Thymus (tissue), 11 donors: ENCODE results near the gene CD24. TPM values are rescaled to one million over a fixed set of nuclear protein-coding genes. Genes with fewer than 3 reads are reported as not detected.
A peak's percentile ranks its signal among the peaks of the same experiment; 100 is the strongest.
"Not testable (repeated sequence)": the region's sequence is repeated elsewhere in the genome, so short reads cannot be mapped to it uniquely, and the experiment has no call there.

Source experiments
- DNase-seq, 9 donors: peaks; one replicate each; pipeline ENCODE4 v3.0.0-alpha.2; 2013; ENCODE audit warnings: low spot score in 9 of 9, low read depth in 6 of 9, missing footprints in 1 of 9
- H3K27ac ChIP-seq, 2 donors: one replicate each; pipeline ENCODE4 v1.5.1; 2013; ENCODE audit warnings: control low read depth in 1 of 2, low read depth in 1 of 2, low read length in 1 of 2, mild to moderate bottlenecking in 1 of 2, moderate library complexity in 1 of 2
- H3K27me3 ChIP-seq, 2 donors: one replicate each; pipeline ENCODE4 v1.5.1; 2013; ENCODE audit warnings: low read length in 1 of 2; ENCODE audit not compliant: control insufficient read depth in 2 of 2, insufficient read depth in 1 of 2
- H3K36me3 ChIP-seq, 2 donors: one replicate each; pipeline ENCODE4 v1.5.1; 2013; ENCODE audit warnings: low read length in 1 of 2, mild to moderate bottlenecking in 1 of 2, moderate library complexity in 1 of 2; ENCODE audit not compliant: control insufficient read depth in 2 of 2, insufficient read depth in 2 of 2
- H3K4me1 ChIP-seq, 2 donors: one replicate each; pipeline ENCODE4 v1.5.1; 2013; ENCODE audit warnings: low read length in 2 of 2; ENCODE audit not compliant: control insufficient read depth in 2 of 2, insufficient read depth in 2 of 2
- H3K4me3 ChIP-seq, 2 donors: one replicate each; pipeline ENCODE4 v1.5.1; 2013; ENCODE audit warnings: low read length in 2 of 2, control low read depth in 1 of 2, mild to moderate bottlenecking in 1 of 2
- H3K9me3 ChIP-seq, 2 donors: one replicate each; pipeline ENCODE4 v1.5.1; 2013; ENCODE audit warnings: low read length in 1 of 2, mild to moderate bottlenecking in 1 of 2; ENCODE audit not compliant: control insufficient read depth in 2 of 2, insufficient read depth in 1 of 2
- WGBS: extraction: QIAGEN DNeasy Blood & Tissue Kit; methylation state at CpG from one replicate; pipeline ENCODE4 v1.1.7; 2013; 5-methylcytosine and 5-hydroxymethylcytosine counted together
- polyA plus RNA-seq: library from polyadenylated mRNA; stranded (reverse); fragments of 200-250 nt; gene quantifications from one replicate; pipeline ENCODE4 v1.2.3, GENCODE V29; 2013
- total RNA-seq: library from RNA; stranded (reverse); fragments of 120-200 nt; gene quantifications from one replicate; pipeline ENCODE4 v1.2.4, GENCODE V29; 2013
- donor health status: healthy.

CD24 gene
- total and polyA plus RNA-seq, 2 donors = 13.3 to 71.5 TPM

- 4% methylated on average over 32 of the region's 32 CpGs for WGBS
- peaks cover 46 to 66% of the 10 kb centered on the region in 2 donors for H3K27me3 ChIP-seq
- H3K27ac ChIP-seq = no peak overlapping the region
Measured at GRCh38 chr6:106973836-106974335, 643 bp downstream of the CD24 start.

GRCh38 chr6:106973018-106973835 is 1.3 kb downstream of the CD24 start:
- Histone ChIP-seq H3K27me3 (peaks cover 42 to 64% of the 10 kb centered on the region in 2 donors), H3K4me3 (no peak overlapping the region), H3K27ac (no peak overlapping the region)

More at GRCh38 chr6:106973836-106974335, 643 bp downstream of the CD24 start:
- Histone ChIP-seq H3K4me3 (peak overlapping the region in 1 of 2 donors; percentile 11), H3K36me3 (no peaks in the 10 kb centered on the region), H3K9me3 (peaks cover 0 to 13% of the 10 kb centered on the region in 2 donors), H3K4me1 (peaks cover 0 to 16% of the 10 kb centered on the region in 2 donors)
- DNase-seq = no peak

GRCh38 chr6:106972500-106972899 is 2.0 kb downstream of the CD24 start:
- no peaks in the 10 kb centered on the region for H3K36me3 ChIP-seq
- no peak for DNase-seq
- no peak overlapping the region for H3K4me3 ChIP-seq
- H3K27ac ChIP-seq = no peak overlapping the region
- 28% methylated on average over 10 of the region's 10 CpGs for WGBS
- H3K9me3 ChIP-seq = peaks cover 0 to 13% of the 10 kb centered on the region in 2 donors
- H3K4me1 ChIP-seq = peaks cover 0 to 16% of the 10 kb centered on the region in 2 donors
- H3K27me3 ChIP-seq = peaks cover 42 to 65% of the 10 kb centered on the region in 2 donors

More at GRCh38 chr6:106973018-106973835, 1.3 kb downstream of the CD24 start:
- WGBS = 3% methylated on average over 49 of the region's 49 CpGs
- Histone ChIP-seq H3K9me3 (peaks cover 0 to 13% of the 10 kb centered on the region in 2 donors), H3K4me1 (peaks cover 0 to 16% of the 10 kb centered on the region in 2 donors), H3K36me3 (no peaks in the 10 kb centered on the region)
- no peak for DNase-seq

GRCh38 chr6:106970769-106971168 is 3.8 kb downstream of the CD24 start:
- Histone ChIP-seq H3K4me1 (peaks cover 0 to 16% of the 10 kb centered on the region in 2 donors), H3K9me3 (peaks cover 0 to 13% of the 10 kb centered on the region in 2 donors), H3K27me3 (peaks cover 32 to 48% of the 10 kb centered on the region in 2 donors)
- not testable (repeated sequence) for H3K36me3 ChIP-seq, DNase-seq, H3K27ac ChIP-seq, H3K4me3 ChIP-seq
- WGBS = 95% methylated on average over 6 of the region's 6 CpGs

GRCh38 chr6:106967936-106968555 is 6.5 kb downstream of the CD24 start:
- WGBS = 80% methylated on average over 9 of the region's 9 CpGs
- no peak for DNase-seq
- Histone ChIP-seq H3K4me1 (no peaks in the 10 kb centered on the region), H3K27ac (no peak overlapping the region), H3K27me3 (peaks cover 7 to 22% of the 10 kb centered on the region in 2 donors), H3K36me3 (no peaks in the 10 kb centered on the region), H3K9me3 (no peaks in the 10 kb centered on the region), H3K4me3 (no peak overlapping the region)

- no peaks in the 10 kb centered on the region for H3K4me1 ChIP-seq
- no peaks in the 10 kb centered on the region for H3K9me3 ChIP-seq
- H3K27ac ChIP-seq = no peak overlapping the region
- DNase-seq = no peak
- WGBS = 92% methylated on average over 9 of the region's 9 CpGs
- no peaks in the 10 kb centered on the region for H3K36me3 ChIP-seq
- H3K27me3 ChIP-seq = peaks cover 0 to 11% of the 10 kb centered on the region in 2 donors
- H3K4me3 ChIP-seq = no peak overlapping the region
Measured at GRCh38 chr6:106966671-106967640, 7.6 kb downstream of the CD24 start.

- Histone ChIP-seq H3K36me3 (no peaks in the 10 kb centered on the region), H3K27me3 (peaks cover 0 to 6% of the 10 kb centered on the region in 2 donors), H3K9me3 (no peaks in the 10 kb centered on the region), H3K4me3 (no peak overlapping the region), H3K27ac (no peak overlapping the region), H3K4me1 (no peaks in the 10 kb centered on the region)
- WGBS = 98% methylated on average over 1 of the region's 1 CpG
- no peak for DNase-seq
Measured at GRCh38 chr6:106966229-106966628, 8.3 kb downstream of the CD24 start.

GRCh38 chr6:106964954-106965353 is 9.6 kb downstream of the CD24 start:
- Histone ChIP-seq H3K36me3 (no peaks in the 10 kb centered on the region), H3K4me1 (no peaks in the 10 kb centered on the region), H3K9me3 (no peaks in the 10 kb centered on the region), H3K27me3 (peaks cover 0 to 6% of the 10 kb centered on the region in 2 donors), H3K4me3 (no peak overlapping the region), H3K27ac (no peak overlapping the region)
- WGBS = 94% methylated on average over 1 of the region's 1 CpG
- DNase-seq = no peak
